ENCODE results near the gene KDM4C.

DNA sequence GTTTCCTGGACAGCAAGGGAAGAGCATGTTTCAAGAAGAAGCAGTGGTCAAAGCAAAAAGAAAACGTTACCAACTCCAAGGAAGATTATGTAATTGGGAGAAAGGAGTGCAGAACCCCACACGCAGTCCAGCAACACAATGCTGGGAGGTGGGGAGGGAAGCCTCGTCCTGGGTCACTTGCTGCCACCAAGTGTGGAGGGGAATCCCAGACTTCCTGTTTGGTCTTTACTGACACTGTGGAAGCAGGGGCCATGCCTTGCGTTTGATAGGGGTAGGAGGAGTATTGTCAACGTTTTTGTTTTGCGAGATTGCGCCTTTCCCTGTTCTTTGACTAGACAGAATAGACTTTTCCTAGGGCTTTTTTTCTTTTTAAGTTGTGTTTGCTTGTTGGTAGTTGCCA, 421.0 kb downstream of the KDM4C start:
- no peak for TF ChIP-seq POLR2A (IDR thresholded peaks at IDR 0.05)
- TF ChIP-seq, protein P1, sequence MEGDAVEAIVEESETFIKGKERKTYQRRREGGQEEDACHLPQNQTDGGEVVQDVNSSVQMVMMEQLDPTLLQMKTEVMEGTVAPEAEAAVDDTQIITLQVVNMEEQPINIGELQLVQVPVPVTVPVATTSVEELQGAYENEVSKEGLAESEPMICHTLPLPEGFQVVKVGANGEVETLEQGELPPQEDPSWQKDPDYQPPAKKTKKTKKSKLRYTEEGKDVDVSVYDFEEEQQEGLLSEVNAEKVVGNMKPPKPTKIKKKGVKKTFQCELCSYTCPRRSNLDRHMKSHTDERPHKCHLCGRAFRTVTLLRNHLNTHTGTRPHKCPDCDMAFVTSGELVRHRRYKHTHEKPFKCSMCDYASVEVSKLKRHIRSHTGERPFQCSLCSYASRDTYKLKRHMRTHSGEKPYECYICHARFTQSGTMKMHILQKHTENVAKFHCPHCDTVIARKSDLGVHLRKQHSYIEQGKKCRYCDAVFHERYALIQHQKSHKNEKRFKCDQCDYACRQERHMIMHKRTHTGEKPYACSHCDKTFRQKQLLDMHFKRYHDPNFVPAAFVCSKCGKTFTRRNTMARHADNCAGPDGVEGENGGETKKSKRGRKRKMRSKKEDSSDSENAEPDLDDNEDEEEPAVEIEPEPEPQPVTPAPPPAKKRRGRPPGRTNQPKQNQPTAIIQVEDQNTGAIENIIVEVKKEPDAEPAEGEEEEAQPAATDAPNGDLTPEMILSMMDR (IDR thresholded peaks at IDR 0.05): no peak
- no peak for TF ChIP-seq POLR2AphosphoS5 (IDR thresholded peaks at IDR 0.05)
- TF ChIP-seq EP300 (IDR thresholded peaks at IDR 0.05): no peak
